ENCODE results near the gene PLXDC2. TPM values are rescaled to one million over a fixed set of nuclear protein-coding genes. Genes with fewer than 3 reads are reported as not detected.
A peak's percentile ranks its signal among the peaks of the same experiment; 100 is the strongest.

Gene PLXDC2
- total RNA-seq, 1 experiment from 2014 or later = 38.7 TPM

DNA sequence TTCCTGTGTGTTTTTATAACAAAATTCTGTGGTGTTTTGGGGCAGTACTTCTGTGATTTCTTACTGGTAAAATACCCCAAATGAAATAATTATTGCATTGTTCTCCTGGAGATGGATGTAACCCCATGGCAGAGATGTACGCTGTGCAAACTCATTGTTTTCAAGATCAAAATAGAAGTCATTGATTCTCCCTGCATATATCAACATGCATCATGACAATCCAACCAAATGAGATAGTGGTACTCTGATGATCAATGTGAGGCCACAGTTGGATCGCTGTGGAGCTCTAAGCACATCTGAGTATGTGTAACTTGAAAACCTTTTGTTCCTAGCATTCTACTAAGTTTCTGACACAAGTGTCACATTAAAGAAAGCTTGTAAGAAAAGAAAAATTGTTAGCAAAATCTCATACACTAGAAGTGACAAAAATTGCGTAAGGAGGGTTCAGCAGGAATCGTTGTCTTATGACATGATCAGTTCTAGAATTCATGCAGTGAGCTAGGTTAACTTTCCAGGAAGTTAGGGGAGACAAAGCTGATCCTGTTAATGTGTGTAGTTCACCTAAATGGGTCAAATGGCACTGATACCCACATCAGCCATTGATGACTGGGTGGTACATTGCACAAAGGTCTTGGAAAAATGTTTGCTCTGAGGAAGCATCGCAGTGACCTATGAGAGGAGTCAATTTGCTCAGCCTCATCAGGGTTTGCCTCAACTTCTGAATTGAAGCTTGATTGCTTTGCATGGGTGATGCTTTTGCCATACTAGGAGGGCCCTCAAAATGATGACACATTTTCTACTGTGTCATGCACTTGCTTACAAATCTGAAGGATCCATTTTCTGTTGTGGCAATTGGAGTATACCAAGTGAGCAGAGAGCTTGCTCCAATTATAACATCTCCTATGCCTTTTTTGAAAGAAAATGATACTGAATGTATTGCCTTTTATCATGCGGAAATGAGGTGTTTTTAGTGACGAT, 145.1 kb downstream of the PLXDC2 start:
- H3K14ac ChIP-seq (ENCODE audit: insufficient read depth, low read length) = no peak overlapping the region
- no peak overlapping the region for H2BK20ac ChIP-seq (ENCODE audit: low read depth, low read length, poor library complexity, severe bottlenecking)
- no peak overlapping the region for H4K8ac ChIP-seq (replicated peaks; ENCODE audit: insufficient read length, low read depth, low read length)
- H3K9ac ChIP-seq (ENCODE audit: extremely low read depth, insufficient read length, low read length) = no peak overlapping the region
- 0 out of 7 replicates have a peak overlapping the region, but pooled peaks of 1 of the 3 experiments have one; percentile 36 for H3K27ac Mint-ChIP-seq
- H3K9me3 ChIP-seq (ENCODE audit: control insufficient read depth, low read depth, low read length) = no peaks in the 10 kb centered on the region
- no peak overlapping the region for H3K4me2 ChIP-seq (ENCODE audit: insufficient read depth, insufficient read length, low read length)
- peaks cover 2 to 5% (median 4%) of the 10 kb centered on the region in 3 experiments; a peak in 4 of 7 replicates for H3K36me3 Mint-ChIP-seq (ENCODE audit: insufficient read depth in 1 of 3, low read depth in 3 of 3)
- no peak overlapping the region for H3K23ac ChIP-seq (ENCODE audit: insufficient read length, low read depth, low read length)
- no peak overlapping the region for H3K4ac ChIP-seq (ENCODE audit: low read depth, low read length)
- no peak overlapping the region for H2BK12ac ChIP-seq (ENCODE audit: insufficient read length, low read depth, low read length)
- no peak overlapping the region for H3K27ac ChIP-seq (ENCODE audit: insufficient read length, low read depth, low read length)
- no peak overlapping the region for H3K18ac ChIP-seq (ENCODE audit: insufficient read length, low read depth, low read length)
- H3K27me3 Mint-ChIP-seq (ENCODE audit: low read depth) = no peaks in the 10 kb centered on the region
- H2BK5ac ChIP-seq (ENCODE audit: insufficient read length, low read length) = no peak overlapping the region
- H3K9me3 Mint-ChIP-seq = peaks cover 0 to 2% of the 10 kb centered on the region in 2 experiments; a peak in 2 of 5 replicates
- TF ChIP-seq, protein P1, sequence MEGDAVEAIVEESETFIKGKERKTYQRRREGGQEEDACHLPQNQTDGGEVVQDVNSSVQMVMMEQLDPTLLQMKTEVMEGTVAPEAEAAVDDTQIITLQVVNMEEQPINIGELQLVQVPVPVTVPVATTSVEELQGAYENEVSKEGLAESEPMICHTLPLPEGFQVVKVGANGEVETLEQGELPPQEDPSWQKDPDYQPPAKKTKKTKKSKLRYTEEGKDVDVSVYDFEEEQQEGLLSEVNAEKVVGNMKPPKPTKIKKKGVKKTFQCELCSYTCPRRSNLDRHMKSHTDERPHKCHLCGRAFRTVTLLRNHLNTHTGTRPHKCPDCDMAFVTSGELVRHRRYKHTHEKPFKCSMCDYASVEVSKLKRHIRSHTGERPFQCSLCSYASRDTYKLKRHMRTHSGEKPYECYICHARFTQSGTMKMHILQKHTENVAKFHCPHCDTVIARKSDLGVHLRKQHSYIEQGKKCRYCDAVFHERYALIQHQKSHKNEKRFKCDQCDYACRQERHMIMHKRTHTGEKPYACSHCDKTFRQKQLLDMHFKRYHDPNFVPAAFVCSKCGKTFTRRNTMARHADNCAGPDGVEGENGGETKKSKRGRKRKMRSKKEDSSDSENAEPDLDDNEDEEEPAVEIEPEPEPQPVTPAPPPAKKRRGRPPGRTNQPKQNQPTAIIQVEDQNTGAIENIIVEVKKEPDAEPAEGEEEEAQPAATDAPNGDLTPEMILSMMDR (conservative IDR thresholded peaks at IDR 0.05) = no peak
- H3K27me3 ChIP-seq (ENCODE audit: insufficient read depth, low read length) = no peaks in the 10 kb centered on the region
- 100% methylated on average over 2 of the region's 7 CpGs for WGBS (ENCODE audit: extremely low coverage, insufficient read length, low lambda C conversion rate)
- H3K79me1 ChIP-seq (ENCODE audit: insufficient read depth, low read depth, low read length, poor library complexity, severe bottlenecking) = peaks cover 3% of the 10 kb centered on the region
- no peaks in the 10 kb centered on the region for H4K20me1 ChIP-seq (ENCODE audit: control insufficient read depth, insufficient read depth, insufficient read length)
- no peaks in the 10 kb centered on the region for H3K79me2 ChIP-seq (ENCODE audit: insufficient read depth, low read length)
- no peak overlapping the region for H3K4me3 Mint-ChIP-seq
- no peak overlapping the region for H4K5ac ChIP-seq (ENCODE audit: insufficient read length, low read depth, low read length)
- no peak overlapping the region for H2AK5ac ChIP-seq (ENCODE audit: insufficient read length, low read length)
- H3K4me1 Mint-ChIP-seq = peaks cover 39 to 52% of the 10 kb centered on the region in 2 experiments
- DNase-seq = no peak
- no peak overlapping the region for H3K56ac ChIP-seq (ENCODE audit: insufficient read length, low read depth, low read length)
- no peak overlapping the region for H4K91ac ChIP-seq (ENCODE audit: insufficient read length, low read depth, low read length)
- no peaks in the 10 kb centered on the region for H3K23me2 ChIP-seq (ENCODE audit: insufficient read length, low read depth, low read length, poor library complexity, severe bottlenecking)
- no peak overlapping the region for H2AFZ ChIP-seq (ENCODE audit: low read length)
- H2BK120ac ChIP-seq (ENCODE audit: low read depth, low read length, poor library complexity, severe bottlenecking) = no peak overlapping the region
- H2BK15ac ChIP-seq (ENCODE audit: low read depth, low read length) = no peak overlapping the region
- no peak overlapping the region for H3T11ph ChIP-seq (ENCODE audit: low read length)
- peaks cover 5% of the 10 kb centered on the region; the same call in 1 of the 2 replicates for H3K4me1 ChIP-seq (ENCODE audit: insufficient read depth, low read length)

Measured in H9 (cell line).